Bronchial epithelial cell (primary cell): Measurements from ENCODE around the gene DKKL1. TPM values are rescaled to one million over a fixed set of nuclear protein-coding genes. Genes with fewer than 3 reads are reported as not detected.
A peak's percentile ranks its signal among the peaks of the same experiment; 100 is the strongest.

Experiments
- DNase-seq: peaks from one replicate; pipeline ENCODE4 v3.0.0-alpha.2; 2010; ENCODE audit warnings: low read depth
- FAIRE-seq: peaks from 2 replicates; lab custom pipeline; 2011; peaks lifted over from hg19 to GRCh38; lab: Jason Lieb, UNC
- H3K27me3 ChIP-seq: 2 replicates; pipeline ENCODE4 v1.5.1; 2011; ENCODE audit warnings: low read length; ENCODE audit not compliant: control insufficient read depth, insufficient read depth
- H3K36me3 ChIP-seq: 2 replicates; pipeline ENCODE4 v1.5.1; 2011; ENCODE audit warnings: low read length; ENCODE audit not compliant: control insufficient read depth, insufficient read depth
- H3K4me3 ChIP-seq: 2 replicates; pipeline ENCODE4 v1.5.1; 2011; ENCODE audit warnings: mild to moderate bottlenecking, low read depth, low read length, control low read depth
- CTCF ChIP-seq: IDR thresholded peaks from 2 replicates; pipeline ENCODE4 v1.5.1; 2011; ENCODE audit warnings: mild to moderate bottlenecking, moderate library complexity, low read length, control low read depth, inconsistent platforms; ENCODE audit not compliant: insufficient read depth, severe bottlenecking
- total RNA-seq: library from RNA; depleted of rRNA; stranded (reverse); fragments of >200 nt; gene quantifications from 2 replicates; pipeline ENCODE4 v1.2.1, GENCODE V29; 2014

The DKKL1 gene
- total RNA-seq, 1 donor from 2014 or later, result not detected

GRCh38 chr19:49390929-49391359 is 27.3 kb downstream of the DKKL1 start:
- H3K36me3 ChIP-seq, result no peaks in the 10 kb centered on the region
- TF ChIP-seq CTCF, result no peak
- DNase-seq (no peak), FAIRE-seq (no peak)
- H3K27me3 ChIP-seq, result no peaks in the 10 kb centered on the region
- no peak overlapping the region for H3K4me3 ChIP-seq

- FAIRE-seq, result peak; percentile 97
- DNase-seq, result peak; percentile 59
- H3K4me3 ChIP-seq, result no peak overlapping the region
- no peaks in the 10 kb centered on the region for H3K36me3 ChIP-seq
- H3K27me3 ChIP-seq, result no peaks in the 10 kb centered on the region
- peak; percentile 87 for TF ChIP-seq CTCF
Measured at GRCh38 chr19:49391581-49392399, 28.1 kb downstream of the DKKL1 start.

DNA sequence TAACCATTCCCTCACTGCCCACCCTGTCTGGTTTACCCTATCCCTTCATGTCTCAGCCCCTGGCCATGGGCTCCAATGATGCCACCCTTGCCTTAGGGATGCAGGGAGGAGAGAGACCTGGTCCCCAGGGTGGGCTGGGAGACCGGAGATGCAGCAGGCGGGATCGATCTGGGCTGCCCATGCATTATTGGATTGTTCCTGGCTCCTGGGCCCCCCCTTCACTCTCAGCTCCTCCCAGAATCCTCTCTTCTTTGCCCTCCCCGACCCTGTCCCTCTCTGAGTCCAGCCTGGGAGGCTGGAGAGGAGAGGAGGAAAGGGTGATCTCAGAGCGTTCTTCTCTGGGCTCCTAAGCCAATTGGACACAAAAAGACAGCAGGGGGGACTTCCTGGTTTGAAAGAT is 30.2 kb downstream of the DKKL1 start:
- H3K36me3 ChIP-seq, result no peaks in the 10 kb centered on the region
- H3K27me3 ChIP-seq, result no peaks in the 10 kb centered on the region
- no peak overlapping the region for H3K4me3 ChIP-seq
- FAIRE-seq (no peak), DNase-seq (no peak)
- TF ChIP-seq CTCF, result no peak

GRCh38 chr19:49395581-49396407 is 32.1 kb downstream of the DKKL1 start:
- H3K27me3 ChIP-seq, result no peaks in the 10 kb centered on the region
- TF ChIP-seq CTCF, result no peak
- peak; percentile 58 for FAIRE-seq

GRCh38 chr19:49396738-49397505 is 33.2 kb downstream of the DKKL1 start:
- no peak for TF ChIP-seq CTCF
- no peak for FAIRE-seq

More at GRCh38 chr19:49395581-49396407, 32.1 kb downstream of the DKKL1 start:
- no peak overlapping the region for H3K4me3 ChIP-seq
- DNase-seq, result peak; percentile 50
- no peaks in the 10 kb centered on the region for H3K36me3 ChIP-seq

More at GRCh38 chr19:49396738-49397505, 33.2 kb downstream of the DKKL1 start:
- H3K27me3 ChIP-seq, result no peaks in the 10 kb centered on the region
- no peak overlapping the region for H3K4me3 ChIP-seq
- no peaks in the 10 kb centered on the region for H3K36me3 ChIP-seq
- no peak for DNase-seq
